ENCODE results near the gene CPXM1. TPM values are rescaled to one million over a fixed set of nuclear protein-coding genes. Genes with fewer than 3 reads are reported as not detected.

CPXM1 gene
- total and polyA plus RNA-seq, 4 donors = 1.5 to 29.1 (median 4.2) TPM

DNA sequence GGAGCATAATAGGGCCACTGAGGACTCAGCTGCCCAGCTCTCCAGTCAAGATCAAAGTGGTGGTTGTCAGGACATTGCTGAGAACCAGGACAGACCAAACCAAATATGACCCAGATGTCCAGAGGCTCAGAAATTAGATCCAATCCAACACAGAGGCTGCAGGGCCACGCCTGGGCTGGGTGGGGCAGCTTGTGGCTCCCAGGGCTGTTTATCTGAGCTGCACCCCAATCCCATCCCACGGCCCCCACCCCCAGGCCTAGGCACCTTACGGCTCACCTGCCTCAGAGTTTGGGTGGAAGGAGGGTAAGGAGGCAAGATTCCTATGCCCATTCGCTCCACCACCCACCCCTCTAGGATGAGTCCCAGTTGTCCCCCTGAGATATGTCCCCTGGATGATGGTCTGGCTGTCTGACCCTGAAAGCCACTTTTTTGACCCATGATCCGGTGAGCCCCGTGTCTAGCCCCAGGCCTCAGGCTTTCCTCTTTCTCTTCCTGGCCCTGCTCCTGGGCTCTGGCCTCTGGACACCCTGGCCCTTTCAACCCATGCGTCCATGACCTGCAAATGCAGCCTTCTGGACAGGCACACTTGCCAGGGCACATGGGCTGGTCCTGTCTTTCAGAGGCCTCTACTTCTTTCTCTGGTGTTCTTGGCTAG is 40.0 kb downstream of the CPXM1 start:
- Histone ChIP-seq H3K36me3 (ENCODE audit: control insufficient read depth in 4 of 4, insufficient read depth in 4 of 4, low read length in 4 of 4) (no peaks in the 10 kb centered on the region), H3K4me3 (no peak overlapping the region), H3K4me1 (ENCODE audit: control insufficient read depth in 5 of 5, insufficient read depth in 5 of 5, low read length in 5 of 5) (no peaks in the 10 kb centered on the region), H3K9ac (ENCODE audit: insufficient read depth in 1 of 2, low read length in 2 of 2) (no peak overlapping the region), H3K27me3 (ENCODE audit: control insufficient read depth in 3 of 3, insufficient read depth in 3 of 3, low read length in 2 of 3) (peaks cover 0 to 8% (median 0%) of the 10 kb centered on the region in 3 donors), H3K9me3 (ENCODE audit: control insufficient read depth in 4 of 4, insufficient read depth in 3 of 4, low read length in 3 of 4) (no peaks in the 10 kb centered on the region), H3K27ac (ENCODE audit: low read depth in 1 of 2, low read length in 1 of 2) (no peak overlapping the region)
- DNase-seq (no peak), ATAC-seq (ENCODE audit: insufficient read depth, low FRiP score) (no peak)
- TF ChIP-seq, protein P1, sequence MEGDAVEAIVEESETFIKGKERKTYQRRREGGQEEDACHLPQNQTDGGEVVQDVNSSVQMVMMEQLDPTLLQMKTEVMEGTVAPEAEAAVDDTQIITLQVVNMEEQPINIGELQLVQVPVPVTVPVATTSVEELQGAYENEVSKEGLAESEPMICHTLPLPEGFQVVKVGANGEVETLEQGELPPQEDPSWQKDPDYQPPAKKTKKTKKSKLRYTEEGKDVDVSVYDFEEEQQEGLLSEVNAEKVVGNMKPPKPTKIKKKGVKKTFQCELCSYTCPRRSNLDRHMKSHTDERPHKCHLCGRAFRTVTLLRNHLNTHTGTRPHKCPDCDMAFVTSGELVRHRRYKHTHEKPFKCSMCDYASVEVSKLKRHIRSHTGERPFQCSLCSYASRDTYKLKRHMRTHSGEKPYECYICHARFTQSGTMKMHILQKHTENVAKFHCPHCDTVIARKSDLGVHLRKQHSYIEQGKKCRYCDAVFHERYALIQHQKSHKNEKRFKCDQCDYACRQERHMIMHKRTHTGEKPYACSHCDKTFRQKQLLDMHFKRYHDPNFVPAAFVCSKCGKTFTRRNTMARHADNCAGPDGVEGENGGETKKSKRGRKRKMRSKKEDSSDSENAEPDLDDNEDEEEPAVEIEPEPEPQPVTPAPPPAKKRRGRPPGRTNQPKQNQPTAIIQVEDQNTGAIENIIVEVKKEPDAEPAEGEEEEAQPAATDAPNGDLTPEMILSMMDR (IDR thresholded peaks at IDR 0.05; ENCODE audit: control extremely low read depth, extremely low read depth) = no peak
- WGBS, 2 donors = 90 to 92% methylated on average over 7 of the region's 7 CpGs

DNA sequence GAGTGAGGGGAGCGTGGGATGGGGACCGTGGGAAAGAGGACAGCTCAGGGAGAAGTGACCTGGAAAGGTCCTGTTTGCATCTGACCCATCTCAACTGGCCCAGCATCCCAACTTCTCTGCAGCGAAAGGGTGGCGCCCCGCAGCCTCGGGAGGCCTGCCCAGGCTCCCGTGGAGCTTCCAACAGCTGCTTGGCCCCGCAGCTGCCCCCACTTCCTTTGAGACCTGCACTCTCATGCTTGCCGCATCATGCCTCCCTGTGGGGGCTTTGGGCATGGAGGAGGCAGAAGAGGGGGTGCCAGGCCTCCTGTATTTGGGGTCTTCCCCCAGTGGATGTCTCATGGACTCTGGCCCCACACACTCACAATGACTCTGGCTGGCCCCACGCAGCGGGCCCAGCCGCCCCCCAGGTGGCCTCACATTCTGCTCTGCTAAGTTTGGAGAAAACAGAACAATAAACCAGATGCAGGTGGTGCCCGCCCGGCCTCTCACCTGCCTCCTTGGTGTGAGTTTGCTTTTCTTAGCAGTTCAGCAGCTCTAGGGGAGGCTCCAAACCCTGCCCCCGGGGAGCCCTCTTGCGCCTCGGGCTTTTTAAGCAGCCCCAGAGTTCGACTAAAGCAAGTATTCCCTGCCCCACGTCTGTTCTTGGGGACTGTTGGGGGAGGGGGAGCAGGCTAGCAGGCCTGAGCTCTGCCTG is 40.7 kb downstream of the CPXM1 start:
- H3K9ac ChIP-seq (ENCODE audit: insufficient read depth in 1 of 2, low read length in 2 of 2) = no peak overlapping the region
- peaks cover 0 to 13% (median 0%) of the 10 kb centered on the region in 3 donors for H3K27me3 ChIP-seq (ENCODE audit: control insufficient read depth in 3 of 3, insufficient read depth in 3 of 3, low read length in 2 of 3)
- ATAC-seq (ENCODE audit: insufficient read depth, low FRiP score) = no peak

DNA sequence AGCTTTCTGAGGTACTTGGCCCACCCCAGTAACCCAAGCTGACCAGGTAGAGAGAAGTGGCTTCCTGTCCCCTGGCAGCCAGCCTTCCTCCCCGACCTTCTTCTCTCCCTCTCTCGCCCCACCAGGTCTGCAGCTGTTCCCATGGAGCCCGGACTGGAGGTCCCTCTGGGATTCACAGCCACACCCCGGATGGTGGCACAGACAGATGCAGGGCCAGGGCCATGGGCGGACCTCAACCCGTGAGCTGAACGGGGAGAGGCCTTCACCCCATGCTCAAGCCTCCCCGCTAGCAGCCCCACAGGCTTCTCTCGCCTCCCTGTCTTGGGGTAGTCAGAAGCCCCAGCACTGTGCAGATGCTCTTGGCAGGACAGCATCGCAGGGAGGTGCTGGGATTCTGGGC is 41.3 kb downstream of the CPXM1 start:
- Histone ChIP-seq H3K4me3 (no peak overlapping the region), H3K27ac (ENCODE audit: low read depth in 1 of 2, low read length in 1 of 2) (no peak overlapping the region), H3K27me3 (ENCODE audit: control insufficient read depth in 3 of 3, insufficient read depth in 3 of 3, low read length in 2 of 3) (peaks cover 0 to 16% (median 6%) of the 10 kb centered on the region in 3 donors), H3K9me3 (ENCODE audit: control insufficient read depth in 4 of 4, insufficient read depth in 3 of 4, low read length in 3 of 4) (no peaks in the 10 kb centered on the region), H3K9ac (ENCODE audit: insufficient read depth in 1 of 2, low read length in 2 of 2) (no peak overlapping the region), H3K4me1 (ENCODE audit: control insufficient read depth in 5 of 5, insufficient read depth in 5 of 5, low read length in 5 of 5) (no peaks in the 10 kb centered on the region), H3K36me3 (ENCODE audit: control insufficient read depth in 4 of 4, insufficient read depth in 4 of 4, low read length in 4 of 4) (no peaks in the 10 kb centered on the region)
- ATAC-seq (ENCODE audit: insufficient read depth, low FRiP score) (no peak), DNase-seq (no peak)
- WGBS, 2 donors = 86 to 88% methylated on average over 10 of the region's 10 CpGs
- TF ChIP-seq, protein P1 (IDR thresholded peaks at IDR 0.05; ENCODE audit: control extremely low read depth, extremely low read depth) = no peak

More for the DNA sequence above, 40.7 kb downstream of the CPXM1 start:
- TF ChIP-seq, protein P1 (IDR thresholded peaks at IDR 0.05; ENCODE audit: control extremely low read depth, extremely low read depth) = no peak
- H3K36me3 ChIP-seq (ENCODE audit: control insufficient read depth in 4 of 4, insufficient read depth in 4 of 4, low read length in 4 of 4) = no peaks in the 10 kb centered on the region
- no peak overlapping the region for H3K4me3 ChIP-seq
- no peak overlapping the region for H3K27ac ChIP-seq (ENCODE audit: low read depth in 1 of 2, low read length in 1 of 2)
- WGBS, 2 donors = 68 to 69% methylated on average over 19 of the region's 19 CpGs
- no peaks in the 10 kb centered on the region for H3K9me3 ChIP-seq (ENCODE audit: control insufficient read depth in 4 of 4, insufficient read depth in 3 of 4, low read length in 3 of 4)
- H3K4me1 ChIP-seq (ENCODE audit: control insufficient read depth in 5 of 5, insufficient read depth in 5 of 5, low read length in 5 of 5) = no peaks in the 10 kb centered on the region
- DNase-seq = no peak

Measured in lung (tissue), 12 donors.